GM23248 (cell line): ENCODE results near the gene ZNF683. TPM values are rescaled to one million over a fixed set of nuclear protein-coding genes. Genes with fewer than 3 reads are reported as not detected.

Source experiments
- DNase-seq: peaks from one replicate; pipeline ENCODE4 v3.0.0-alpha.2; 2015
- H2AFZ ChIP-seq: fragments of 200-600 bp; sonication (generic); 2 replicates; pipeline ENCODE4 v1.6.1; 2016; ENCODE audit warnings: antibody characterized with exemption
- H3F3A ChIP-seq: fragments of 200-600 bp; sonication (generic); 2 replicates; pipeline ENCODE4 v1.6.1; 2016; ENCODE audit warnings: mild to moderate bottlenecking, antibody characterized with exemption, mixed run types; ENCODE audit not compliant: insufficient read depth
- H3K27ac ChIP-seq: fragments of 200-600 bp; sonication (generic); 2 replicates; pipeline ENCODE4 v1.5.1; 2016; ENCODE audit warnings: mild to moderate bottlenecking
- H3K27me3 ChIP-seq: fragments of 200-600 bp; sonication (generic); replicated peaks from 2 replicates; pipeline ENCODE4 v1.6.1; 2016; ENCODE audit warnings: mild to moderate bottlenecking; ENCODE audit not compliant: insufficient read depth
- H3K36me3 ChIP-seq: fragments of 200-600 bp; sonication (generic); 2 replicates; pipeline ENCODE4 v1.6.1; 2016; ENCODE audit warnings: low read depth, mild to moderate bottlenecking
- H3K4me1 ChIP-seq: fragments of 200-600 bp; sonication (generic); 2 replicates; pipeline ENCODE4 v1.6.1; 2016; ENCODE audit warnings: mild to moderate bottlenecking; ENCODE audit not compliant: insufficient read depth
- H3K4me2 ChIP-seq: fragments of 200-600 bp; sonication (generic); one replicate; pipeline ENCODE4 v1.6.1; 2016; ENCODE audit warnings: mild to moderate bottlenecking; ENCODE audit not compliant: unreplicated experiment
- H3K4me3 ChIP-seq: fragments of 200-600 bp; sonication (generic); 2 replicates; pipeline ENCODE4 v1.5.1; 2016; ENCODE audit warnings: mild to moderate bottlenecking
- H3K79me2 ChIP-seq: fragments of 200-600 bp; sonication (generic); 2 replicates; pipeline ENCODE4 v1.6.1; 2016; ENCODE audit warnings: mild to moderate bottlenecking; ENCODE audit not compliant: insufficient read depth
- H3K9ac ChIP-seq: fragments of 200-600 bp; sonication (generic); 2 replicates; pipeline ENCODE4 v1.6.1; 2016; ENCODE audit warnings: mild to moderate bottlenecking
- H3K9me2 ChIP-seq: fragments of 200-600 bp; sonication (generic); 2 replicates; pipeline ENCODE4 v1.6.1; 2016; ENCODE audit warnings: mixed run types, mild to moderate bottlenecking, moderate library complexity; ENCODE audit not compliant: insufficient read depth
- H3K9me3 ChIP-seq: fragments of 200-600 bp; sonication (generic); one replicate; pipeline ENCODE4 v1.6.1; 2017; ENCODE audit warnings: low read depth
- H4K20me1 ChIP-seq: fragments of 200-600 bp; sonication (generic); 2 replicates; pipeline ENCODE4 v1.6.0; 2016; ENCODE audit not compliant: insufficient read depth
- EZH2 ChIP-seq: fragments of 200-600 bp; sonication (generic); IDR thresholded peaks from 2 replicates; pipeline ENCODE4 v1.6.1; 2018; ENCODE audit warnings: antibody characterized with exemption, mild to moderate bottlenecking; ENCODE audit not compliant: insufficient read depth, poor library complexity, severe bottlenecking
- EZH2phosphoT487 ChIP-seq: fragments of 200-600 bp; sonication (generic); IDR thresholded peaks from 2 replicates; pipeline ENCODE4 v1.6.1; 2018; ENCODE audit warnings: antibody characterized with exemption, moderate library complexity, mild to moderate bottlenecking, low read depth; ENCODE audit not compliant: insufficient read depth
- WGBS, 2 experiments: methylation state at CpG; one replicate each; pipeline ENCODE4 v1.1.6; 2015 to 2017; ENCODE audit warnings: low lambda C conversion rate in 2 of 2, low coverage in 1 of 2; ENCODE audit errors: missing lambda C conversion rate in 2 of 2; 5-methylcytosine and 5-hydroxymethylcytosine counted together
- in situ Hi-C: fragments of 300-500 bp; cut with MboI; formaldehyde crosslinking; loops from 2 replicates; pipeline ENCODE4 v1.15.0; 2020
- polyA plus RNA-seq: library from polyadenylated mRNA; unstranded; fragments of >200 nt; fragmentation: Nextera tagmentation; extraction: Ambion mirVana; gene quantifications from 2 replicates; pipeline ENCODE4 v1.2.1, GENCODE V29; 2016
- total RNA-seq: library from RNA; depleted of rRNA; stranded (reverse); fragments of >200 nt; shearing (Covaris generic); gene quantifications from 2 replicates; pipeline ENCODE4 v1.2.3, GENCODE V29; 2014; rRNA removed

Gene ZNF683
- total and polyA plus RNA-seq, 2 experiments from 2014 or later, result not detected

GRCh38 chr1:26317146-26317545, 55.4 kb downstream of the ZNF683 start:
- Histone ChIP-seq H3K79me2 (no peaks in the 10 kb centered on the region), H2AFZ (no peak overlapping the region), H3F3A (no peaks in the 10 kb centered on the region), H3K9ac (no peak overlapping the region), H3K27ac (no peak overlapping the region), H3K27me3 (0 out of 2 replicates have a peak, but pooled peaks cover 4% of the 10 kb centered on the region), H3K36me3 (no peaks in the 10 kb centered on the region), H3K4me1 (peaks cover 10% of the 10 kb centered on the region), H4K20me1 (no peaks in the 10 kb centered on the region), H3K9me2 (no peaks in the 10 kb centered on the region), H3K4me3 (no peak overlapping the region), H3K9me3 (no peaks in the 10 kb centered on the region), H3K4me2 (no peak overlapping the region)
- in situ Hi-C loops, result no loop called here
- DNase-seq, result no peak
- TF ChIP-seq EZH2, result no peak
- TF ChIP-seq EZH2phosphoT487, result no peak
- 92 to 96% methylated on average over 2 of the region's 2 CpGs for WGBS, 2 experiments

GRCh38 chr1:26315874-26316850, 56.4 kb downstream of the ZNF683 start:
- H3K79me2 ChIP-seq, result no peaks in the 10 kb centered on the region
- H3K9me2 ChIP-seq, result no peaks in the 10 kb centered on the region
- H2AFZ ChIP-seq, result no peak overlapping the region
- no peaks in the 10 kb centered on the region for H3F3A ChIP-seq
- H3K4me1 ChIP-seq, result peaks cover 7% of the 10 kb centered on the region
- H3K9me3 ChIP-seq, result no peaks in the 10 kb centered on the region
- no peaks in the 10 kb centered on the region for H3K36me3 ChIP-seq
- WGBS, 2 experiments, result 70 to 78% methylated on average over 5 to 8 of the region's 8 CpGs
- in situ Hi-C loops, result no loop called here
- DNase-seq, result no peak
- H3K27me3 ChIP-seq, result 0 out of 2 replicates have a peak, but pooled peaks cover 4% of the 10 kb centered on the region
- TF ChIP-seq EZH2 (no peak), EZH2phosphoT487 (no peak)
- H4K20me1 ChIP-seq, result no peaks in the 10 kb centered on the region
- H3K4me3 ChIP-seq, result no peak overlapping the region
- no peak overlapping the region for H3K9ac ChIP-seq
- no peak overlapping the region for H3K4me2 ChIP-seq
- H3K27ac ChIP-seq, result no peak overlapping the region

- DNase-seq, result no peak
- Histone ChIP-seq H3K4me1 (peaks cover 5% of the 10 kb centered on the region), H3K9ac (no peak overlapping the region), H3K4me3 (no peak overlapping the region), H3K4me2 (no peak overlapping the region), H4K20me1 (no peaks in the 10 kb centered on the region), H2AFZ (no peak overlapping the region), H3K27me3 (0 out of 2 replicates have a peak, but pooled peaks cover 4% of the 10 kb centered on the region), H3K9me2 (no peaks in the 10 kb centered on the region), H3F3A (no peaks in the 10 kb centered on the region), H3K9me3 (no peaks in the 10 kb centered on the region), H3K27ac (no peak overlapping the region), H3K36me3 (no peaks in the 10 kb centered on the region), H3K79me2 (no peaks in the 10 kb centered on the region)
- 90 to 92% methylated on average over 5 of the region's 5 CpGs for WGBS, 2 experiments
- in situ Hi-C loops, result no loop called here
- TF ChIP-seq EZH2 (no peak), EZH2phosphoT487 (no peak)
These were observed 58.0 kb downstream of the ZNF683 start for GRCh38 chr1:26314501-26314900.

Other genes starting within 250 kb of the ZNF683 start
- gene FAM110D, start 213.7 kb downstream of the ZNF683 start, total RNA-seq, result 0.63 TPM in 1 of 2 replicates, not detected in the other
- gene FAM110D, start 213.7 kb downstream of the ZNF683 start, polyA plus RNA-seq, result not detected in 2 replicates
- gene C1orf232, start 203.8 kb downstream of the ZNF683 start, total RNA-seq, result not detected in 2 replicates
- not detected in 2 replicates for gene C1orf232, start 203.8 kb downstream of the ZNF683 start, polyA plus RNA-seq
- gene ZNF593, start 202.8 kb downstream of the ZNF683 start, total RNA-seq, result 8.2 and 25.0 TPM in 2 replicates
- gene ZNF593, start 202.8 kb downstream of the ZNF683 start, polyA plus RNA-seq, result 61.2 and 65.8 TPM in 2 replicates
- not detected in 2 replicates for gene ZNF593OS, start 200.9 kb downstream of the ZNF683 start, total RNA-seq
- gene ZNF593OS, start 200.9 kb downstream of the ZNF683 start, polyA plus RNA-seq, result 0.81 and 0.85 TPM in 2 replicates
- 0.51 TPM in 1 of 2 replicates, not detected in the other for gene CNKSR1, start 195.3 kb downstream of the ZNF683 start, total RNA-seq
- gene CNKSR1, start 195.3 kb downstream of the ZNF683 start, polyA plus RNA-seq, result 0.10 TPM in 1 of 2 replicates, not detected in the other
- gene CATSPER4, start 182.1 kb downstream of the ZNF683 start, total RNA-seq, result not detected in 2 replicates
- not detected in 2 replicates for gene CATSPER4, start 182.1 kb downstream of the ZNF683 start, polyA plus RNA-seq
- gene CEP85, start 138.6 kb downstream of the ZNF683 start, total RNA-seq, result 6.2 TPM in 2 replicates
- gene CEP85, start 138.6 kb downstream of the ZNF683 start, polyA plus RNA-seq, result 4.6 and 5.0 TPM in 2 replicates
- 212 and 240 TPM in 2 replicates for gene SH3BGRL3, start 92.7 kb downstream of the ZNF683 start, total RNA-seq
- gene SH3BGRL3, start 92.7 kb downstream of the ZNF683 start, polyA plus RNA-seq, result 2,795 and 2,825 TPM in 2 replicates
- gene UBXN11, start 66.1 kb downstream of the ZNF683 start, total RNA-seq, result 4.8 and 5.8 TPM in 2 replicates
- 11.1 and 12.7 TPM in 2 replicates for gene UBXN11, start 66.1 kb downstream of the ZNF683 start, polyA plus RNA-seq
- not detected in 2 replicates for gene CD52, start 54.8 kb downstream of the ZNF683 start, total RNA-seq
- gene CD52, start 54.8 kb downstream of the ZNF683 start, polyA plus RNA-seq, result not detected in 2 replicates
- not detected in 2 replicates for gene CRYBG2, start 18.6 kb downstream of the ZNF683 start, total RNA-seq
- gene CRYBG2, start 18.6 kb downstream of the ZNF683 start, polyA plus RNA-seq, result not detected in 2 replicates
- gene LIN28A, start 38.1 kb upstream of the ZNF683 start, total RNA-seq, result not detected in 2 replicates
- 0.14 and 0.15 TPM in 2 replicates for gene LIN28A, start 38.1 kb upstream of the ZNF683 start, polyA plus RNA-seq
- gene DHDDS, start 59.6 kb upstream of the ZNF683 start, total RNA-seq, result 50.8 and 70.6 TPM in 2 replicates
- gene DHDDS, start 59.6 kb upstream of the ZNF683 start, polyA plus RNA-seq, result 43.0 and 46.9 TPM in 2 replicates
- gene HMGN2, start 99.7 kb upstream of the ZNF683 start, total RNA-seq, result 211 and 216 TPM in 2 replicates
- 664 and 669 TPM in 2 replicates for gene HMGN2, start 99.7 kb upstream of the ZNF683 start, polyA plus RNA-seq
- gene RPS6KA1, start 157.0 kb upstream of the ZNF683 start, total RNA-seq, result 0.38 and 1.7 TPM in 2 replicates
- gene RPS6KA1, start 157.0 kb upstream of the ZNF683 start, polyA plus RNA-seq, result 1.1 and 1.2 TPM in 2 replicates